B cell (primary cell): ENCODE measurements around the gene SEC14L5. TPM values are rescaled to one million over a fixed set of nuclear protein-coding genes. Genes with fewer than 3 reads are reported as not detected.

Experiments used
- ATAC-seq: fragments of 200-7000 bp; cut with Tn5 transposase; one replicate; pipeline ENCODE4 v1.10.0; 2021; ENCODE audit warnings: low read depth, mild to moderate bottlenecking, moderate number of reproducible peaks, moderate library complexity
- CTCF ChIA-PET: fragments of 350-600 bp; sonication (Branson Sonifier 250); formaldehyde crosslinking; loops from one replicate; lab custom pipeline; 2021; ENCODE audit warnings: antibody characterized with exemption, inconsistent platforms; lab: Charles Lee
- POLR2A ChIA-PET: fragments of 350-600 bp; sonication (Branson Sonifier 250); formaldehyde crosslinking; loops from one replicate; lab custom pipeline; 2021; ENCODE audit warnings: antibody characterized with exemption; lab: Charles Lee
- DNase-seq: peaks from one replicate; pipeline ENCODE4 v3.0.0; 2013
- H2AFZ ChIP-seq: 2 replicates; pipeline ENCODE4 v1.6.1; 2012; ENCODE audit warnings: mild to moderate bottlenecking, low read depth, low read length; ENCODE audit not compliant: insufficient read depth, poor library complexity, severe bottlenecking
- H3K27ac ChIP-seq, 2 donors: 1 replicate in 1 of 2; 2 replicates in 1 of 2; pipeline ENCODE4 v1.5.1; 2012 to 2013; ENCODE audit warnings: low read length in 2 of 2, mild to moderate bottlenecking in 2 of 2, moderate library complexity in 1 of 2
- H3K27me3 ChIP-seq, 4 experiments: fragments of 200-600 bp in 1 of 4; sonication (generic) in 1 of 4; replicated peaks in 1 of 4; 1 replicate in 2 of 4; 2 replicates in 2 of 4; pipeline versions ENCODE4 v1.6.1 to v1.7.0; 2013 to 2016; ENCODE audit warnings: low read length in 3 of 4, mild to moderate bottlenecking in 2 of 4, mixed read lengths in 1 of 4, moderate library complexity in 1 of 4; ENCODE audit not compliant: insufficient read depth in 4 of 4, control insufficient read depth in 3 of 4; ENCODE audit errors: control extremely low read depth in 1 of 4
- H3K36me3 ChIP-seq, 2 experiments: replicated peaks in 1 of 2; 1 replicate in 1 of 2; 2 replicates in 1 of 2; pipeline versions ENCODE4 v1.6.1 to v1.7.1; 2013; ENCODE audit warnings: low read length in 1 of 2; ENCODE audit not compliant: insufficient read depth in 2 of 2, control insufficient read depth in 1 of 2; ENCODE audit errors: control extremely low read depth in 1 of 2, extremely low read depth in 1 of 2
- H3K4me1 ChIP-seq, 2 donors: fragments of 200-600 bp in 1 of 2; sonication (generic) in 1 of 2; 1 replicate in 1 of 2; 2 replicates in 1 of 2; pipeline versions ENCODE4 v1.5.1 to v1.6.1; 2013 to 2017; ENCODE audit warnings: low read length in 2 of 2; ENCODE audit not compliant: control insufficient read depth in 2 of 2, insufficient read depth in 2 of 2
- H3K4me2 ChIP-seq: replicated peaks from 2 replicates; pipeline ENCODE3; 2012; ENCODE audit warnings: mild to moderate bottlenecking, low read depth, low read length; ENCODE audit not compliant: poor library complexity, severe bottlenecking
- H3K4me3 ChIP-seq, 5 experiments: fragments of 200-600 bp in 1 of 5; sonication (generic) in 1 of 5; 1 replicate in 3 of 5; 2 replicates in 2 of 5; pipeline versions ENCODE4 v1.5.1 to v1.7.0; 2011 to 2016; ENCODE audit warnings: low read length in 4 of 5, mild to moderate bottlenecking in 4 of 5, low read depth in 2 of 5, control low read depth in 1 of 5, moderate library complexity in 1 of 5; ENCODE audit not compliant: insufficient read depth in 1 of 5; ENCODE audit errors: control extremely low read depth in 1 of 5, extremely low read depth in 1 of 5
- H3K79me2 ChIP-seq: fragments of 200-600 bp; sonication (generic); one replicate; pipeline ENCODE4 v1.6.0; 2016; ENCODE audit warnings: low read length; ENCODE audit not compliant: control insufficient read depth, insufficient read depth
- H3K9ac ChIP-seq: fragments of 200-600 bp; sonication (generic); 2 replicates; pipeline ENCODE4 v1.6.1; 2017; ENCODE audit warnings: mild to moderate bottlenecking, low read length, moderate library complexity
- H3K9me3 ChIP-seq, 3 donors: one replicate each; pipeline versions ENCODE4 v1.6.1 to v1.7.1; 2013; ENCODE audit warnings: low read length in 2 of 3; ENCODE audit not compliant: control insufficient read depth in 2 of 3, insufficient read depth in 1 of 3; ENCODE audit errors: control extremely low read depth in 1 of 3
- H4K20me1 ChIP-seq: 2 replicates; pipeline ENCODE4 v1.6.0; 2012; ENCODE audit warnings: mild to moderate bottlenecking, low read length; ENCODE audit not compliant: insufficient read depth, control insufficient read depth, poor library complexity, severe bottlenecking
- H3K27ac Mint-ChIP-seq: one replicate; pipeline ENCODE4 v1.8.0; 2021; ENCODE audit warnings: mixed read lengths
- H3K27me3 Mint-ChIP-seq: one replicate; pipeline ENCODE4 v1.8.0; 2021; ENCODE audit warnings: mixed read lengths
- H3K4me1 Mint-ChIP-seq: one replicate; pipeline ENCODE4 v1.8.0; 2021; ENCODE audit warnings: mixed read lengths
- H3K4me3 Mint-ChIP-seq: one replicate; pipeline ENCODE4 v1.8.0; 2021; ENCODE audit warnings: mixed read lengths
- H3K9me3 Mint-ChIP-seq: one replicate; pipeline ENCODE4 v1.8.0; 2022; ENCODE audit warnings: mixed read lengths; ENCODE audit not compliant: insufficient read depth
- EZH2 ChIP-seq: IDR thresholded peaks from 2 replicates; pipeline ENCODE4 v1.6.1; 2012; ENCODE audit warnings: borderline replicate concordance, low read depth, mild to moderate bottlenecking, moderate library complexity, low read length; ENCODE audit not compliant: insufficient read depth, poor library complexity, severe bottlenecking
- WGBS: methylation state at CpG from one replicate; pipeline ENCODE4 v1.1.5; 2013; ENCODE audit warnings: missing lambda C conversion rate; ENCODE audit not compliant: insufficient coverage; 5-methylcytosine and 5-hydroxymethylcytosine counted together
- intact Hi-C: fragments of 100-400 bp; cut with micrococcal nuclease; formaldehyde crosslinking; loops from one replicate; pipeline ENCODE4 v1.10.0; 2022
- polyA plus RNA-seq: library from polyadenylated mRNA; depleted of rRNA; stranded (reverse); fragments of >200 nt; gene quantifications from 2 replicates; pipeline ENCODE4 v1.2.3, GENCODE V29; 2012
- total RNA-seq, 2 donors: library from RNA; stranded (reverse); fragments of 120-200 nt in 1 of 2; gene quantifications; 1 replicate in 1 of 2; 2 replicates in 1 of 2; pipeline versions ENCODE4 v1.2.3 to v1.2.4, GENCODE V29; 2013 to 2022
- TF ChIP-seq, protein P1 (sequence below): fragments of 200-600 bp; IDR thresholded peaks from one replicate; pipeline ENCODE4 v1.8.0; 2022; ENCODE audit warnings: antibody characterized with exemption, mild to moderate bottlenecking

SEC14L5 gene
- total and polyA plus RNA-seq, 2 donors (not counting 1 experiment from before 2014, with no cell fraction given): not detected

DNA sequence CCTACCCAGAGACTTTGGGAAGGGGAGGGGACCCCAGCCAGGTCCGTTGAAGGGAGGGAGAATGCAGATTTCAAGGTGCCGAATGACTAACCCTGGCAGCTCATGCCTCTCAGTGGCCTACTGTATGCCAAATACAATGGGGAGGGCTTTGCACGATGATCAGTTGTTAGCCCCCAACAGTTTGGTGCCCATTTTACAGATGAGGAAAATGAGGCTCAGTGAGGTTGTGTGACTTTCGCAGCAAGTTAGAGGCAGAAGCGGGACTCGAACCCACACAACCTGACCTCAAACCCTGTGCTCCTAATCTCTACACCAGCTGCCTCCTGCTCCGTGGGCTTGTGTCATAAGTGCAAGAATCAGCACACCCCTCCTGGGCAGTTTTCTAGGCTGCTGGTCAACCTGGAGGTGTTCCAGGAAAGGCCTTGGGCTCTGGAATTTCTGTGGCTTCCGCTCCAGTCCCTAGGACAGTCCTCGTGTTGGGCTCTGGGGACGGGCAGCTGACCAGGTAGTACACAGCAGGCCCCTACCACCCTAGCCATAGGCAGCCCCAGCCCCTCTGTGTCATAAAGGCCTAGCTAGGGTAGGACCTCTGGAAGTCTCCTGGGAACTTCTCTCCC lies 87.5 kb downstream of the SEC14L5 start:
- POLR2A ChIA-PET: interaction anchor here (0.5 to 0.6 kb wide), 2 partner anchors 16 to 259 kb away, joined by 3 to 12 read pairs; no protein-coding TSS in a partner anchor
- no peaks in the 10 kb centered on the region for H4K20me1 ChIP-seq
- Mint-ChIP-seq H3K4me1 (peaks cover 2% of the 10 kb centered on the region), H3K27me3 (peaks cover 16% of the 10 kb centered on the region), H3K9me3 (peaks cover 2% of the 10 kb centered on the region), H3K27ac (no peak overlapping the region), H3K4me3 (no peak overlapping the region)
- no peak overlapping the region for H2AFZ ChIP-seq
- intact Hi-C loops: no loop called here
- no peaks in the 10 kb centered on the region for H3K79me2 ChIP-seq
- no peak overlapping the region for H3K27ac ChIP-seq
- no peaks in the 10 kb centered on the region for H3K9me3 ChIP-seq
- H3K4me1 ChIP-seq: peaks cover 0 to 4% of the 10 kb centered on the region in 2 donors
- TF ChIP-seq, protein P1, sequence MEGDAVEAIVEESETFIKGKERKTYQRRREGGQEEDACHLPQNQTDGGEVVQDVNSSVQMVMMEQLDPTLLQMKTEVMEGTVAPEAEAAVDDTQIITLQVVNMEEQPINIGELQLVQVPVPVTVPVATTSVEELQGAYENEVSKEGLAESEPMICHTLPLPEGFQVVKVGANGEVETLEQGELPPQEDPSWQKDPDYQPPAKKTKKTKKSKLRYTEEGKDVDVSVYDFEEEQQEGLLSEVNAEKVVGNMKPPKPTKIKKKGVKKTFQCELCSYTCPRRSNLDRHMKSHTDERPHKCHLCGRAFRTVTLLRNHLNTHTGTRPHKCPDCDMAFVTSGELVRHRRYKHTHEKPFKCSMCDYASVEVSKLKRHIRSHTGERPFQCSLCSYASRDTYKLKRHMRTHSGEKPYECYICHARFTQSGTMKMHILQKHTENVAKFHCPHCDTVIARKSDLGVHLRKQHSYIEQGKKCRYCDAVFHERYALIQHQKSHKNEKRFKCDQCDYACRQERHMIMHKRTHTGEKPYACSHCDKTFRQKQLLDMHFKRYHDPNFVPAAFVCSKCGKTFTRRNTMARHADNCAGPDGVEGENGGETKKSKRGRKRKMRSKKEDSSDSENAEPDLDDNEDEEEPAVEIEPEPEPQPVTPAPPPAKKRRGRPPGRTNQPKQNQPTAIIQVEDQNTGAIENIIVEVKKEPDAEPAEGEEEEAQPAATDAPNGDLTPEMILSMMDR: no peak
- TF ChIP-seq EZH2: no peak
- CTCF ChIA-PET: no interaction called here
- no peak overlapping the region for H3K9ac ChIP-seq
- ATAC-seq: no peak
- no peak overlapping the region for H3K4me3 ChIP-seq
- WGBS: 98% methylated on average over 6 of the region's 10 CpGs
- no peaks in the 10 kb centered on the region for H3K36me3 ChIP-seq
- no peak for DNase-seq
- H3K27me3 ChIP-seq: peaks cover 0 to 12% (median 0%) of the 10 kb centered on the region in 4 experiments
- no peak overlapping the region for H3K4me2 ChIP-seq

DNA sequence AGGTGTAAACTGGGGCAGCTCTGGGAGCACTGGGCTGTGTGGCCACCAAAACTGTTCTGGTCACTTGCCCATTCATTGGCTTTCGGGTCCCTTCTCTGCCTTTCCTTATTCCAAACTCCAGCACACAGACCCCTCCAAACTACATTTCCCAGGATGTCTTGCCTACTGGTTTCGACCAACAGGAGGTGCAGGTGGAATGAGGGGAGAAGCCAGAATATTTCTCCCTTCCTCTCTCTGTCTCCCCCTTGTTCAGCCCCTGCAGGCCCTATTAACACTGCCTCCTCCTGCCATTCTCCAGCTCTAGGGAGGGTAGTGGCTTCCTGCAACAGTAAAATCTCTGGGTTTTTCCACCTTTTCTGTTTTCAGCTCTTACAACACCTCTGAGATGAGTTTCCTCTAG lies 88.8 kb downstream of the SEC14L5 start:
- ChIA-PET CTCF (no interaction called here), POLR2A (interaction anchor here (0.7 kb wide), 1 partner anchor 104 kb away, joined by 3 read pairs; no protein-coding TSS in a partner anchor)
- DNase-seq (no peak), ATAC-seq (no peak)
- H3K4me3 ChIP-seq: no peak overlapping the region
- TF ChIP-seq, protein P1: no peak
- TF ChIP-seq EZH2: no peak
- WGBS: no CpG with 5 or more reads among the region's 2 CpGs
- peaks cover 9% of the 10 kb centered on the region for H3K27me3 Mint-ChIP-seq
- peaks cover 0 to 2% (median 0%) of the 10 kb centered on the region in 3 donors for H3K9me3 ChIP-seq
- no peaks in the 10 kb centered on the region for H3K36me3 ChIP-seq
- no peaks in the 10 kb centered on the region for H3K4me1 ChIP-seq
- no peak overlapping the region for H3K27ac ChIP-seq
- H3K4me3 Mint-ChIP-seq: no peak overlapping the region
- no peak overlapping the region for H3K9ac ChIP-seq
- no peak overlapping the region for H3K27ac Mint-ChIP-seq
- H3K4me1 Mint-ChIP-seq: no peaks in the 10 kb centered on the region
- no peak overlapping the region for H2AFZ ChIP-seq
- no peak overlapping the region for H3K4me2 ChIP-seq
- intact Hi-C loops: no loop called here
- no peaks in the 10 kb centered on the region for H3K79me2 ChIP-seq
- no peaks in the 10 kb centered on the region for H4K20me1 ChIP-seq
- peaks cover 5% of the 10 kb centered on the region for H3K9me3 Mint-ChIP-seq
- H3K27me3 ChIP-seq: peaks cover 0 to 6% (median 0%) of the 10 kb centered on the region in 4 experiments
